Activated T-helper 1 cell treated with anti-CD3 and anti-CD28 coated beads, Interleukin-12 subunit alpha, Interleukin-12 subunit beta, Interleukin-2, Interleukin-4 antibody, amounts not matched to agents 30 ng/mL and 10 ng/mL and 1 ng/mL, durations not matched to agents 14 hours and 24 hours and 36 hours (primary cell): ENCODE results near the gene BSG. TPM values are rescaled to one million over a fixed set of nuclear protein-coding genes. Genes with fewer than 3 reads are reported as not detected.

Source experiments
- DNase-seq: peaks from one replicate; pipeline ENCODE4 v3.0.0; 2021; ENCODE audit warnings: low spot score
- H3K27ac Mint-ChIP-seq: one replicate; pipeline ENCODE4 v1.8.0; 2021; ENCODE audit warnings: mild to moderate bottlenecking, mixed read lengths
- H3K27me3 Mint-ChIP-seq: one replicate; pipeline ENCODE4 v1.8.0; 2022; ENCODE audit warnings: mild to moderate bottlenecking, moderate library complexity, mixed read lengths; ENCODE audit not compliant: insufficient read depth
- H3K36me3 Mint-ChIP-seq: one replicate; pipeline ENCODE4 v1.8.0; 2021; ENCODE audit warnings: low read depth, mixed read lengths
- H3K4me1 Mint-ChIP-seq: one replicate; pipeline ENCODE4 v1.8.0; 2021; ENCODE audit warnings: low read depth, mixed read lengths
- H3K4me3 Mint-ChIP-seq: one replicate; pipeline ENCODE4 v1.8.0; 2021; ENCODE audit warnings: mild to moderate bottlenecking, moderate library complexity, mixed read lengths
- H3K9me3 Mint-ChIP-seq: one replicate; pipeline ENCODE4 v1.8.0; 2021; ENCODE audit warnings: mixed read lengths
- intact Hi-C: fragments of 100-400 bp; cut with micrococcal nuclease; formaldehyde crosslinking; loops from one replicate; pipeline ENCODE4 v1.15.1; 2024
- total RNA-seq: library from RNA; stranded (reverse); gene quantifications from 2 replicates; pipeline ENCODE4 v1.2.3, GENCODE V29; 2022

The BSG gene
- total RNA-seq, 1 donor from 2014 or later: 308 TPM

- H3K27ac Mint-ChIP-seq: peak overlapping the region; percentile 99
- intact Hi-C loops: no loop called here
- H3K9me3 Mint-ChIP-seq: no peaks in the 10 kb centered on the region
- DNase-seq: peak; percentile 32
- peak overlapping the region; percentile 88 for H3K4me3 Mint-ChIP-seq
- H3K27me3 Mint-ChIP-seq: peaks cover 6% of the 10 kb centered on the region
- peaks cover 4% of the 10 kb centered on the region for H3K36me3 Mint-ChIP-seq
- peaks cover 25% of the 10 kb centered on the region for H3K4me1 Mint-ChIP-seq
Observed at GRCh38 chr19:570937-571565, 1.3 kb upstream of the BSG start.

- H3K36me3 Mint-ChIP-seq: peaks cover 4% of the 10 kb centered on the region
- peak overlapping the region; percentile 99 for H3K27ac Mint-ChIP-seq
- intact Hi-C loops: no loop called here
- peak overlapping the region; percentile 88 for H3K4me3 Mint-ChIP-seq
- peaks cover 25% of the 10 kb centered on the region for H3K4me1 Mint-ChIP-seq
- H3K27me3 Mint-ChIP-seq: peaks cover 6% of the 10 kb centered on the region
- no peak for DNase-seq
- H3K9me3 Mint-ChIP-seq: no peaks in the 10 kb centered on the region
Observed at GRCh38 chr19:571566-571974, 826 bp upstream of the BSG start.

DNA sequence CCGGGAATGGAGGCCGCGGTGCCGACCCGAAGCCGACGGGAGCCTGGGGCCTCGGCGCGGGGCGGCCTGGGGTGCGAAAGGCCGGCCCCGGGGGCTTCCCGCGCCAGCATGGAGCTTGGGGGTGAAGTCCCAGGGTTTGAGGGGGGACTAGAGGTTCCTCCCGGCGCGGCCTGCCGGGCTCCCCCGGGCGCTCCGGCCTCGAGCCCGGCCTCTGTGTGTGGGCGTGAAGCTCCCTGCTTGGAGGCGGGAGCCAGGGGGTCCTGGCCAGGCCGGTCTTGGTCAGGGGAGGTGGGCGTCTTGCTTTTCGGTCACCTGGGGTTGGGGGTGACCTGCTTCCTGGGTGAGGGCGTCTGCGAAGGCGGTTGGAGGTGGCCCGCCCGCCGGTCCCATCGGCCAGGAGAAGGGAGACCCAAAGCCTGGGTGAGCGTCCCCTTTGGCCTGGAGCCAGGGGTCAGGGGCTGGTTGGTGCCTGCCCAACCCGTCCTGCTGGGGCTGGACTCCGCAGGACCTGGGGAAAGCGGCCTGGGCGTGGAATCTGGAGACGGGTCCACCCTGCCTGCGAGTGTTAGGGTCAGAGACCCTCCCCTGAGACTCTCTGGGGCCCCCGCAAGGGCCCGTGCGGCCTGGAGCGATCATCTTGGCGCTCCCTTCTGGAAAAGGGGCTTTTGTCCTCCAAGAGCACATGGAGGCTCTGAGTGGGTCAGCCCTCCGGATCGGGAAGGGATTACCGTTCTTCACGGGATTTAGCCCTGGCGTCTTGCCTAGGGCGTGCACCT lies 535 bp downstream of the BSG start:
- peaks cover 4% of the 10 kb centered on the region for H3K36me3 Mint-ChIP-seq
- H3K4me1 Mint-ChIP-seq: peaks cover 25% of the 10 kb centered on the region
- intact Hi-C loops: loop anchor here (1.0 to 2.0 kb wide), 7 partner anchors 38 to 224 kb away; partner anchors contain the start of genes CDC34, POLRMT, PTBP1 and TPGS1
- DNase-seq: peak; percentile 22
- H3K27me3 Mint-ChIP-seq: peaks cover 6% of the 10 kb centered on the region
- no peaks in the 10 kb centered on the region for H3K9me3 Mint-ChIP-seq
- H3K27ac Mint-ChIP-seq: peak overlapping the region; percentile 72
- H3K4me3 Mint-ChIP-seq: peak overlapping the region; percentile 88

GRCh38 chr19:573519-573825 lies 1.1 kb downstream of the BSG start:
- Mint-ChIP-seq H3K4me3 (peak overlapping the region; percentile 88), H3K27me3 (peaks cover 6% of the 10 kb centered on the region), H3K36me3 (peaks cover 4% of the 10 kb centered on the region), H3K9me3 (no peaks in the 10 kb centered on the region), H3K4me1 (peaks cover 25% of the 10 kb centered on the region), H3K27ac (peak overlapping the region; percentile 43)
- intact Hi-C loops: loop anchor here (2.0 kb wide), 1 partner anchor 223 kb away; the partner anchor contains the start of gene PTBP1
- no peak for DNase-seq

- H3K4me3 Mint-ChIP-seq: peak overlapping the region; percentile 51
- H3K36me3 Mint-ChIP-seq: peaks cover 4% of the 10 kb centered on the region
- H3K4me1 Mint-ChIP-seq: peaks cover 25% of the 10 kb centered on the region
- no peaks in the 10 kb centered on the region for H3K9me3 Mint-ChIP-seq
- H3K27me3 Mint-ChIP-seq: peaks cover 4% of the 10 kb centered on the region
- H3K27ac Mint-ChIP-seq: peak overlapping the region; percentile 55
- intact Hi-C loops: no loop called here
- DNase-seq: no peak
Observed at GRCh38 chr19:574658-575526, 2.5 kb downstream of the BSG start.

GRCh38 chr19:575527-576506 lies 3.4 kb downstream of the BSG start:
- Mint-ChIP-seq H3K9me3 (no peaks in the 10 kb centered on the region), H3K36me3 (peaks cover 4% of the 10 kb centered on the region), H3K4me1 (peaks cover 24% of the 10 kb centered on the region), H3K27ac (no peak overlapping the region), H3K27me3 (peaks cover 4% of the 10 kb centered on the region), H3K4me3 (no peak overlapping the region)
- DNase-seq: no peak
- intact Hi-C loops: no loop called here

DNA sequence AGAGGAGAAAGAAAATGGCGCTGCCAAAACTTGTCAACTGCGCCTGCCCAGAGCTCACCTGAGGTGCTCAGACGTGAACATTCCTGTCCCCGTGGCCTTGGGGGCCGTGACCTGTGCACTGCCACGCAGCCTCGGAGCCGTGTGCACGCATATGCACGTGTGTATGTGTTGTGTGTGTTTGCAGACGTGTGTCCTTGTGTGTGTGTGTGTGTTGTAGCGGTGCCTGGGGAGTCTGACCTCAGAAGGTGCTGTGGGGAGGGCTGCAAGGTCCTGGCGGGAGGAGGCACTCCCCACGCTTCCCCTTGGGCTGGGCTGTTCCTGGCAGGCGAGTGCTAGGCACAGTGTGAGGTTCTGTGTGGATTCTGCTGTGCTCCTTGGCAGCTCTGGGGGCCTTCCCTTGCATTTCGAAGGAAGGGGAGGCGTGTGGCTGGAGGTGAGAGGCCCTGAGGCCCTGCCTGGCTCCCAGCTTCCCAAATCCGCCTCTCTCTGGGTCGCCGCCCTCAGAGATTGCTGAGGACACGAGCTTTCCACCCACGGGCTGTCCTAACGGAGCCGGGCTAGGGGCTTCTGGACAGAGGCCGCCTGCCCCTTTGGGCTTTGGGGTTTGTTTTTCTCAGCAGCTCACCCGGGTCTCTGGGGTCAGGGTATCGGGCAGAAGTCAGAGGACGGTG lies 4.5 kb downstream of the BSG start:
- Mint-ChIP-seq H3K4me3 (no peak overlapping the region), H3K4me1 (peaks cover 15% of the 10 kb centered on the region), H3K27me3 (no peaks in the 10 kb centered on the region), H3K36me3 (peaks cover 4% of the 10 kb centered on the region), H3K9me3 (no peaks in the 10 kb centered on the region), H3K27ac (no peak overlapping the region)
- no peak for DNase-seq
- intact Hi-C loops: no loop called here

DNA sequence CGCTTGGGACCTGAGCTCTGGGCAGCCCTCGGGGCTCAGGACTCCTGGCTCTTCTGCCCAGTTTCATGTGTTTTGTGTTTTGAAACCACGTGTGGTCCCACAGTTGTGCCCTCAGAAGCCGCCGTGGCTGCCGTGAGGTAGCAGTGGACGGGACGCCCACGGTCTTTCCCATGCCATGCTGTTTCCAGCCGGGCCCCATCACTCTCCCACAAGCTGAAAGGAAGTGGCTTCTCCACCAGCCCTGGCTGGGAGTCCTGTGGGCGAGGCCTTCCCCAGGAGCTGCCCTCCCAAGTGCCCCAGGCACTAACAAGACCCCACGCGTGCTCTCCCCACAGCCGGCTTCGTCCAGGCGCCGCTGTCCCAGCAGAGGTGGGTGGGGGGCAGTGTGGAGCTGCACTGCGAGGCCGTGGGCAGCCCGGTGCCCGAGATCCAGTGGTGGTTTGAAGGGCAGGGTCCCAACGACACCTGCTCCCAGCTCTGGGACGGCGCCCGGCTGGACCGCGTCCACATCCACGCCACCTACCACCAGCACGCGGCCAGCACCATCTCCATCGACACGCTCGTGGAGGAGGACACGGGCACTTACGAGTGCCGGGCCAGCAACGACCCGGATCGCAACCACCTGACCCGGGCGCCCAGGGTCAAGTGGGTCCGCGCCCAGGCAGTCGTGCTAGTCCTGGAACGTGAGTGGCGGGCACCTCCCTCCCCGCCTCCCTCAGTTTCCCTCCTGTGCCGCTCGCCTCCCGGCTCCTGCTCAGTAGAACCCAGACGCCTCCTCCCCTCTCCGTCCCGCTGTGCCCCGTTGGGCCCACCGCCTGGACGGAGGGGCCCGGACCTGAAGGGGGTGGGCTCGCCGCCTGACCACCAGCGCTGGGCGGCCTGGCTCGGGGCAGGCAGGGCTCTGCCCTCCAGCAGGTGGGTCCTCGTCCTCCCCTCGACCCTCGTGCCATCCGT lies 5.3 kb downstream of the BSG start:
- no peak overlapping the region for H3K27ac Mint-ChIP-seq
- no peaks in the 10 kb centered on the region for H3K27me3 Mint-ChIP-seq
- peaks cover 11% of the 10 kb centered on the region for H3K4me1 Mint-ChIP-seq
- peaks cover 4% of the 10 kb centered on the region for H3K36me3 Mint-ChIP-seq
- intact Hi-C loops: no loop called here
- no peak for DNase-seq
- H3K4me3 Mint-ChIP-seq: no peak overlapping the region
- no peaks in the 10 kb centered on the region for H3K9me3 Mint-ChIP-seq

DNA sequence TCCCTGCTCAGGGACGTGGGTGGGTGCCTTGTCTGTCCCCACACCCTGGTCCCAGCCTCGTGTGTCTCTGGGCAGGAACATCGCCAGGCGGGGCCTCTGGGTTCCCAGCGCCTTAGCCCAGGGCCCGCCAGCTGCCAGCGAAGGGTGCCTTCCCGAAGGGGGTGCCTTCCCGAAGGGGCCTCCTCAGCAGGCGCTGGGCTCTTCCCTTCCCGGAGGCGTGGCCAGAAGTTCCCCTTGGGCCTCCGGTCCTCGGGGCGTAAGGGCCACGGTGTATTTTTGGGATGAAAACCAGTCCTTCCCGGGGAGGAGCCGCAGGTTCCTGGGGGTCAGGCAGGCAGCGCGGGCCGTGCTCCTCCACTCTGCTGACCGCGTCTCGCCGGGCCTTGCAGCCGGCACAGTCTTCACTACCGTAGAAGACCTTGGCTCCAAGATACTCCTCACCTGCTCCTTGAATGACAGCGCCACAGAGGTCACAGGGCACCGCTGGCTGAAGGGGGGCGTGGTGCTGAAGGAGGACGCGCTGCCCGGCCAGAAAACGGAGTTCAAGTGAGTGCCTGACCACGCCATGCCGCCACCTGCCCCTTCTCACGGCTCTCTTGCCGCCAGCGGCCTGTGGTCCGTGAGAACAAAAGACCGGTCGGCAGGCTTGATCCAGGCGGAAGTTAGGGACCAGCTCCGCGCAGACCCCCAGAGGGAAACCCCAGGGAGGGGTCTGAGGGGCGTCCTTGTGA lies 6.9 kb downstream of the BSG start:
- DNase-seq: no peak
- peaks cover 6% of the 10 kb centered on the region for H3K4me1 Mint-ChIP-seq
- peaks cover 4% of the 10 kb centered on the region for H3K36me3 Mint-ChIP-seq
- H3K27ac Mint-ChIP-seq: no peak overlapping the region
- intact Hi-C loops: no loop called here
- H3K27me3 Mint-ChIP-seq: no peaks in the 10 kb centered on the region
- no peak overlapping the region for H3K4me3 Mint-ChIP-seq
- no peaks in the 10 kb centered on the region for H3K9me3 Mint-ChIP-seq

DNA sequence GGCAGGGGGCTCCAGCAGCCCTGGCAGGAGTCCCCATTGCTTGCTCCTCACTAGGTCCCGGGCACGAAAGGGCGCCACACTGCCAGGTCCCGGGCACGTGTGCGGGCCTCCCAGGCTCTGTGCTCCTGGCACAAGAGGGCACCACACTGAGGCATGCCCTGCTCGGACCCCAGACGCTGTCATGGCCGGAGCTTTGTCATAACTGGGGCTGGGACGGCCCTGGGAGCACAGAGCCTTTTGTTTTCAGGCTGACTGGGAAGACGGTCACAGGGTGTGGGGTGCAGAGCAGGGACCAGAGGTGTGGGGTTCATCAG lies 7.4 kb downstream of the BSG start:
- no peak for DNase-seq
- Mint-ChIP-seq H3K9me3 (no peaks in the 10 kb centered on the region), H3K4me3 (no peak overlapping the region), H3K27me3 (no peaks in the 10 kb centered on the region), H3K36me3 (peaks cover 4% of the 10 kb centered on the region), H3K4me1 (peaks cover 4% of the 10 kb centered on the region), H3K27ac (no peak overlapping the region)
- intact Hi-C loops: no loop called here
